ENCODE data around the gene NEK4.

DNA sequence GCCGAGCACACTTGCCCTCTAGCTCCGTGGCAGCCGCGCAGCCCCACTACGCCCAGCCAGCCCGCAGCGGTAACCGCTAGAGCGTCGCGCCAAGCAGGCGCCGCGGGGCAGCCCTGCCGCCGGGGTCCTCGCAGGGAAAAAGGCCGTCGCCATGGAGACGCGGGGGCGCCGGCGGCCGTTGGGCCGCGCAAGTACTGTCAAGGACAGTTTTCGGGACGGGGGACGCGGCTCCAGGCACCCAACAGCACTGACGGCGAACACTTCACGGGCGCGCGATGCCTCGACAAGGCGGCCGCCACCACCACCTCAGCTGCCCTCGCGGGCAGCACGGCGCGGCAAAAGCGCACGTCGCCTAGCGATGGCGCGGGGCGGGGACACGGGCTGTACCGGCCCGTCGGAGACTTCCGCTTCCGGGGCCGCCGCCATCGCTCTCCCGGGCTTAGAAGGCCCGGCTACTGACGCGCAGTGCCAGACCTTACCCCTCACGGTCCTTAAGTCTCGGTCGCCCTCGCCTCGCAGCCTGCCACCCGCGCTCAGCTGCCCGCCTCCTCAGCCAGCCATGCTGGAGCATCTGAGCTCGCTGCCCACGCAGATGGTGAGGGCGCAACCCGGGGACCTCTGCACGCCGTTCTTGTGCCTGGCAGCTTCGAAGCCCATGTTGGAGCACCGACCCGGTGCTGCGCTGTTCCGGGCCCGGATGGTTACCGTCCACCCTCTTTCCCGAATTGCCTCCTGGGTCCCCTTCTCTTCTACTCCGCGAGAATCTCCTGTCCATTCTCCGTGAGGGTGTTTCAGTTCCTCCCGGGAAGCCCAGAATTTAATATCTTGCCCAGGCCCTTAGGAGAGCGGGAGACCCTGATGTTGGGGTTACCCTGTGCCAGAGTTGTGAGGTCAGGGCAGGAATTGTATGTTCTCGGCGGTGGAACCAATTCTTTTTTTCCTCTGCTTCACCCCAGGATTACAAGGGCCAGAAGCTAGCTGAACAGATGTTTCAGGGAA lies 64.8 kb downstream of the NEK4 start, which contains the start of the genes GLT8D1 and SPCS1:
- TF ChIP-seq EP300 (IDR thresholded peaks at IDR 0.05; ENCODE audit: borderline replicate concordance) (no peak), REST (IDR thresholded peaks at IDR 0.05; ENCODE audit: low read depth) (no peak), FOXM1 (IDR thresholded peaks at IDR 0.05; ENCODE audit: borderline replicate concordance, low read depth) (no peak), ZBTB7A (IDR thresholded peaks at IDR 0.05; ENCODE audit: low read depth) (no peak; the same call in 1 of the 2 replicates), CREB1 (IDR thresholded peaks at IDR 0.05; ENCODE audit: low read depth) (peak; percentile 38; the same call in 1 of the 2 replicates), CEBPB (IDR thresholded peaks at IDR 0.05) (no peak), EGR1 (IDR thresholded peaks at IDR 0.05) (peak; percentile 61), TCF12 (IDR thresholded peaks at IDR 0.05; ENCODE audit: low read depth) (no peak), YY1 (IDR thresholded peaks at IDR 0.05; ENCODE audit: low read depth) (peak; percentile 94), RAD21 (IDR thresholded peaks at IDR 0.05; ENCODE audit: low read depth) (no peak), TEAD4 (IDR thresholded peaks at IDR 0.05) (no peak), TAF1 (IDR thresholded peaks at IDR 0.05; ENCODE audit: low read depth) (peak; percentile 81), NFIC (IDR thresholded peaks at IDR 0.05) (peak; percentile 84)
- TF ChIP-seq, protein P1, sequence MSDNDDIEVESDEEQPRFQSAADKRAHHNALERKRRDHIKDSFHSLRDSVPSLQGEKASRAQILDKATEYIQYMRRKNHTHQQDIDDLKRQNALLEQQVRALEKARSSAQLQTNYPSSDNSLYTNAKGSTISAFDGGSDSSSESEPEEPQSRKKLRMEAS (IDR thresholded peaks at IDR 0.05) = peak; percentile 77

Measured in Ishikawa (cell line).